NCI-H510A (cell line): ENCODE results near the gene CHL1.
"Not testable (repeated sequence)": the region's sequence is repeated elsewhere in the genome, so short reads cannot be mapped to it uniquely, and the experiment has no call there.

Experiments used
- DNase-seq: peaks from one replicate; lab custom pipeline; 2025; lab: John Stamatoyannopoulos, UW

Gene CHL1

GRCh38 chr3:341998-342397 lies 145.4 kb downstream of the CHL1 start:
- no peak for DNase-seq

- DNase-seq, result no peak
Observed at GRCh38 chr3:346186-346585, 149.6 kb downstream of the CHL1 start.

GRCh38 chr3:347581-347980 lies 151.0 kb downstream of the CHL1 start:
- DNase-seq, result no peak

- no peak for DNase-seq
Observed at GRCh38 chr3:350871-351371, 154.4 kb downstream of the CHL1 start.

GRCh38 chr3:352599-352998 lies 156.0 kb downstream of the CHL1 start:
- DNase-seq, result no peak

GRCh38 chr3:353191-353739 lies 156.7 kb downstream of the CHL1 start:
- DNase-seq, result no peak

GRCh38 chr3:354432-354831 lies 157.9 kb downstream of the CHL1 start:
- DNase-seq, result no peak

GRCh38 chr3:355622-356021 lies 159.1 kb downstream of the CHL1 start:
- DNase-seq, result no peak

- DNase-seq, result no peak
Observed at GRCh38 chr3:356952-357351, 160.4 kb downstream of the CHL1 start.

- no peak for DNase-seq
Observed at GRCh38 chr3:359672-360071, 163.1 kb downstream of the CHL1 start.

GRCh38 chr3:362681-363338 lies 166.2 kb downstream of the CHL1 start:
- no peak for DNase-seq

GRCh38 chr3:364287-364686 lies 167.7 kb downstream of the CHL1 start:
- DNase-seq, result no peak

- no peak for DNase-seq
Observed at GRCh38 chr3:365268-365667, 168.7 kb downstream of the CHL1 start.

- not testable (repeated sequence) for DNase-seq
Observed at GRCh38 chr3:366253-366652, 169.7 kb downstream of the CHL1 start.

GRCh38 chr3:373193-373779 lies 176.7 kb downstream of the CHL1 start:
- no peak for DNase-seq

GRCh38 chr3:374459-374858 lies 177.9 kb downstream of the CHL1 start:
- DNase-seq, result no peak

- no peak for DNase-seq
Observed at GRCh38 chr3:377158-377561, 180.6 kb downstream of the CHL1 start.

- no peak for DNase-seq
Observed at GRCh38 chr3:380801-381200, 184.2 kb downstream of the CHL1 start.

GRCh38 chr3:385151-385550 lies 188.6 kb downstream of the CHL1 start:
- no peak for DNase-seq

- no peak for DNase-seq
Observed at GRCh38 chr3:394775-395174, 198.2 kb downstream of the CHL1 start.

GRCh38 chr3:396293-396692 lies 199.7 kb downstream of the CHL1 start:
- no peak for DNase-seq

GRCh38 chr3:399647-400046 lies 203.1 kb downstream of the CHL1 start:
- no peak for DNase-seq

- DNase-seq, result no peak
Observed at GRCh38 chr3:403826-404225, 207.3 kb downstream of the CHL1 start.

- DNase-seq, result no peak
Observed at GRCh38 chr3:409011-409410, 212.4 kb downstream of the CHL1 start.
